ENCODE results near the gene CCR9.
"Not testable (repeated sequence)": the region's sequence is repeated elsewhere in the genome, so short reads cannot be mapped to it uniquely, and the experiment has no call there.

The CCR9 gene, protein sequence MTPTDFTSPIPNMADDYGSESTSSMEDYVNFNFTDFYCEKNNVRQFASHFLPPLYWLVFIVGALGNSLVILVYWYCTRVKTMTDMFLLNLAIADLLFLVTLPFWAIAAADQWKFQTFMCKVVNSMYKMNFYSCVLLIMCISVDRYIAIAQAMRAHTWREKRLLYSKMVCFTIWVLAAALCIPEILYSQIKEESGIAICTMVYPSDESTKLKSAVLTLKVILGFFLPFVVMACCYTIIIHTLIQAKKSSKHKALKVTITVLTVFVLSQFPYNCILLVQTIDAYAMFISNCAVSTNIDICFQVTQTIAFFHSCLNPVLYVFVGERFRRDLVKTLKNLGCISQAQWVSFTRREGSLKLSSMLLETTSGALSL

DNA sequence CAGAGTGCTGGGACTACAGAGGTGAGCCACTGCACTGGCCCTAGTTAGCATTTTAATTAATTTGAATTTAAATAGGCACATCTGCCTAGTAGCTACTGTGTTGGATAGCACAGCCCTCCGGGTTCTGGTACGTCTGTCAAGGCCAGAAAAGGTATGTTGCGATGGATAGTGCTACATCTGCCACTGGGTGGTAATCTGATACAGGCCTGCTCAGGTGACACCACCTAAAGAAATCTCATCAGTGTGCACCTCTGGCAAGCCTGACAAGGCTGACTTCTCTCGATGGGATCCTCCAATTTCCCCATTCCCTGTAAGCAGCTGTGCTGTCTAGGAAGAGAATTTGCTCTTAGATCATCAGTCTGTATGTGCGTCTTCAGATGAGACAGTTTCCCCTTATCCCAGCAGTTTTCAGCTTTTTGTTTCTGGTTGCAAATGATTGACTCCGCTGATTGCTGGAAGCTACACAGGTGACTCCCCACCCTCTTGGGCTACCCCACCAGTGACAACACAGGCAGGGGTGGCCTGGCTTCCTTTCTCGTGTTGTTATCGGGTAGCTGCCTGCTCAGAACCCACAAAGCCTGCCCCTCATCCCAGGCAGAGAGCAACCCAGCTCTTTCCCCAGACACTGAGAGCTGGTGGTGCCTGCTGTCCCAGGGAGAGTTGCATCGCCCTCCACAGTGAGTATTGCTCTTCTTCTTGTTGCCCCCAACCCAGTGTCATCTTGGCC, at the start of gene CCR9:
TSS of gene CCR9 (plus strand) at position 565 of the 727 bp plus-strand sequence. CDS start 8,391 bp downstream, outside the sequence.
- DNase-seq: no peak

DNA sequence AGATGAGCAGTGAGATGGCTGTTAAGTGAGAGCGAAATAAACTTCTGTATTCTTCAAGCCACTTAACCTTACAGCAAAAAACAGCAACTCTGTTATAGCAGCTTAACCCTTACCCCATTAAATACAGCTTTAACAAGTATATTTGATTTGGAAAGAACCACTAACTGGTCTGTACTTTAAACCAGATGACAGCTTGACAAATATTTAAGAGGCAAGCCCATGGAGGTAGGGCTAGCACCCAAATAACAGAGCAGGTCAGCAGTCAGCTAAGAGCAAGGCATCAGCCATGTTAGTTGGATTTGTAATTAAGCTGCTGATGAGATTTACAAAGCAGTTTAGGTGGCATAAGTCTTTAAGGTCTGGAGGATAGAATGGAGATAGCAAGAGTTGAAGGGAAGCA, 47.9 kb upstream of the CCR9 start:
- DNase-seq: no peak

DNA sequence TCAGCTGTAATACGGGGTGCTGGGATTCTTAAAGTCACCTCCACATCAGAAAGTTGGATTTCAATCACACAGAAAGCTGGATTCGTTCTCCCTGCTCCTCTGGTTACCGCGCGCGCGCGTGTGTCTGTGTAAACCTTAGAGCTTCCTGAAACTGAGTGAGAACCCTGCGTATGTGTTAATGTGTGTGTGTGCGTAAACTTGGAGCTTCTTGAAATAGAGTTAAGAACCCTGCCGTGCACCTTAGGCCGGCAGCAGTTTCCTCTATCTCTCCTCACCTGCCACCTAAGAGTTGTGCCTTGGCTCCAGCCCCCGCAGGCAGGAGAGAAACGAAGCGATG, 45.0 kb upstream of the CCR9 start:
- no peak for DNase-seq

DNA sequence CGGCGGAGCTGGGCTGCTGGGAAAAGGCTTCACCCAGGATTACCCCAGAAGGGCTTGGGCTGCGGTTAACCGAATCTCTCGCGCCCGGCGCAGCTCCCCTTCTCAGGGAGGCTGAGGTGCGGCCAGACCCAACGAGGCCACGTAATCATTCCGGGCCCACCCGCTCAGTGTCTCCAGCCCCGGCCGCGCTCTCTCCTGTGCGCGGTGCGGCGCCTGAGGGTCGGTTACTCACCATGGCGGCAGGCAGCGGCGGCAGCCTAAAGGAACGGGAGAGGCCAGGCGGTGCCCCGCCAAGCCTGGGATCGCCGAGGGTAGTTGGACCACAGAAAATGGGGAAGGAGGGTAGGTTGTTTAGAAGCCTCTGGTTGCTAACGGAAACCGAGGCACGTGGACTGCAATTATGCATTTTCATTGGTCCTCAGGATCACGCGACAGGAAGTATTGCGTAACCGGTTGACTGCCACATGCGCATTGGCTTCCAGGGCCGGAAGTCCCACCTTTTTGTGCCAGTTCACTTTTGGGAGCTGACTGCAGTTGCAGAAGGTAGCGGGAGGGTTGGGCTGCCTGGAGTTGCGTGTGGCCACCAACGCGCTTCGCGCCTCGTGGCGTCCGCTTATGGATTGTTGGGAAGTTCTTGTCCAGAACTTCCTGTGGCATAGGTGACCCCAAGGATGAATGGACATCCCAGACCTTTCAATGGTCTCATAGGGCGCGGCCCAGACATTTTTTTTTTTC, 44.4 kb upstream of the CCR9 start, which contains the start of gene LZTFL1:
TSS of gene LZTFL1 (minus strand) at position 363 of the 735 bp plus-strand sequence. CDS start at position 235, 128 bp downstream.
- DNase-seq: peak; percentile 92

DNA sequence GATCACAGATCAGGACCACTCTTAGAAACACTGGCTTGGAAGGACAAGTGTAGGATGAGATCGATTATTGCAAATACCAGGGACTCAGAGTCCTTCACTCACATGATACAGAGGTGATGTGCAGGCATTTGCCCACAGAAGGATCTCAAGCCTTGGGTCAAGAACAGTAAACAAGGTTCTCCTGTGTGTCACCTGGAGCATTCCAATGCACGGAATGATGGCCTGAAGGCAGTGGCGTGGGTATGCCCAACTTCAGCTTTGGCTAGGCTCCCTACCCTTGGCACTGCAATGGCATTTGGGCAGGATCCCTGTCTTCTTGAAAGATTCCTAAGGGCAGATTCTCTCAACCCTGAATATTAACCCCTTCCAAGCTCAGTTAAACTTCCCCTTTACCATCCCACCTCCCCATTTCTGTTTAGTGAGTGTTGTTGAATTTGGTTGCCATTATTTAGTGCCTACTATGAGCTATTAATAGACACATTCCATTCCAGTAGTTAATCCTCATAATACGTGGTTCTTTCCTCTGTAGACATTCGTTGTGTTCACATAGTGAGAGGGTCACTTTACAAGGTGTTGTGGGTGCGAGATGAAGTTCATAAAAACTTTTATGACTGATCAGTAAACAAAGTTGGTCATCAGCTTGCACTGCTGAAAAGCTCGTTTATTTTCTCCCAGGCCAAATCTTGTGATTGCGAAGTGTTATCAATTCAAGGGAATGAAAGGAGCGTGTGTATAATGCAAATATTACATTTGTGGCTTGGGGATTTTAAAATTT, 43.3 kb upstream of the CCR9 start:
- no peak for DNase-seq

DNA sequence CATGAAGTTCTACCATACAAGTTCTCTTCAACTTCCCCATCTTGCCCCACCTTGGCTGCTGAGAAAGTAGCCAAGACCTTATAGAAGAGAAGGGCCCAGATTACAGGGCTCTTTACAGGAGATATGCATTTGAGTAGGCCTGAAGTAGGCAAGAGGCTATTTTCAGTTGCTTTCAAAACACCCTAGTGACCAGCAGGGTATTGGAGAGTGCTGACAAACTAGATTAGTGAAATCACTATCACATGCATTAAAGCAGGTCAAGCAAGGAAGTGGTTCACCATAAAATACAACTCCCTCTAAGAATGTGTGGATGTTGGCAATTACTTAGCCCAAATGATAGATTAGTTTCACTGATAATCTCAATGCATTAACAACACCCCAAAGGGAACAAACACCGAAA, 41.7 kb upstream of the CCR9 start:
- no peak for DNase-seq

DNA sequence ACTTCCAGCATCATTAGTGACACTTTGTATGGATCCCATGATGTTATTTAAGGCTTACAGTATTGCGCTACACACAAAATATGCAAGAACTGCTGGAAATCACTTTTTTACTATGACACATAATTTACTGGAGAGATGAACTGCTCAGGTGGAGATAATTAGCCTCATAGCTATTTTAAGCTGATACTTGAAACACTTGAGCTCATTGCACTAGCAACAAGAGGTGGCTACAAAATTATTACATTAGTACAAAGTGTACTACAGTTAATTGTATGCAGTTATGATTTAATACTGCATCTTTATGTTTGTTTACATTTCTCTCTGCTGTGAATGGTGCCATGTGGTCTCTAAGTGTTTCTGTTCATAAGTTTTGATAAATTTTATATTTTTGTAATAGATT, 38.0 kb upstream of the CCR9 start:
- DNase-seq: no peak

DNA sequence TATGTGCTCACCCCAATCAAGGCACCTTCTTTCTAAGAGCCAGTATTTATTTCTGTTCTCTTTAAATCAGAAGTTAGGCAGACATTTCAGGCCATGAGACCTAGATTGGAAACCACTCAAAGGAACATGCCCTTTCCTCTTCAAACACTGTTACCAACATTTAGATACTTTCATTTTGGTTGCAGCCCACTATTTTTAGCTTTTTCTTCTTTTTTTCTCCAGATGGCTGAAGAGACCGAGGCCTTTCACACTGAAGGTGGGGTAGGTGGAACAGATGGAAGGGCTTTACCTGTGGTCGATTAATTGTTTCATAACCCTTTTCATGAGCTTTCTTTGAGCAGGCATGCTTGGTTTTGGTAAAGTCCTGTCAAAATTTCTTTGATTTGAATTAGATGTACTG, 33.5 kb upstream of the CCR9 start:
- DNase-seq: no peak

DNA sequence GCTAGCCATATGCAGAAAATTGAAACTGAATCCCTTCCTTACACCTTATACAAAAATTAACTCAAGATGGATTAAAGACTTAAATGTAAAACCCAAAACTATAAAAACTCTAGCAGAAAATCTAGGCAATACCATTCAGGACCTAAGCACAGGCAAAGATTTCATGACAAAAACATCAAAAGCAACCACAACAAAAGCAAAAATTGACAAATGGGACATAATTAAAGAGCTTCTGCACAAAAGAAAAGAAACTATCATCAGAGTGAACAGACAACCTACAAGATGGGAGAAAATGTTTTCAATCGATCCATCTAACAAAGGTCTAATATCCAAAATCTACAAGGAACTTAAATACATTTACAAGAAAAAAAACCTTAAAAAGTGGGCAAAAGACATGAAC, 30.0 kb upstream of the CCR9 start:
- not testable (repeated sequence) for DNase-seq

DNA sequence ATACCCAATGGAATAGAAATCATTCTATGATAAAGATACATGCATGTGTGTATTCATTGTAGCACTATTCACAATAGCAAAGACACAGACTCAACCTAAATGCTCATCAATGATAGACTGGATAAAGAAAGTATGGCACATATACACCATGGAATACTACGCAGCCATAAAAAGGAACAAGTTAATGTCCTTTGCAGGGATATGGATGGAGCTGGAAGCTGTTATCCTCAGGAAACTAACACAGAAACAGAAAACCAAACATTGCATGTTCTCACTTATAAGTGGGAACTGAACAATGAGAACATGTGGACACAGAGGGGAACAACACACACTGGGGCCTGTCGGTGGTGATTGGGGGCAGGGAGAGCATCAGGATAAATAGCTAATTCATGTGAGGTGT, 29.3 kb upstream of the CCR9 start:
- not testable (repeated sequence) for DNase-seq

DNA sequence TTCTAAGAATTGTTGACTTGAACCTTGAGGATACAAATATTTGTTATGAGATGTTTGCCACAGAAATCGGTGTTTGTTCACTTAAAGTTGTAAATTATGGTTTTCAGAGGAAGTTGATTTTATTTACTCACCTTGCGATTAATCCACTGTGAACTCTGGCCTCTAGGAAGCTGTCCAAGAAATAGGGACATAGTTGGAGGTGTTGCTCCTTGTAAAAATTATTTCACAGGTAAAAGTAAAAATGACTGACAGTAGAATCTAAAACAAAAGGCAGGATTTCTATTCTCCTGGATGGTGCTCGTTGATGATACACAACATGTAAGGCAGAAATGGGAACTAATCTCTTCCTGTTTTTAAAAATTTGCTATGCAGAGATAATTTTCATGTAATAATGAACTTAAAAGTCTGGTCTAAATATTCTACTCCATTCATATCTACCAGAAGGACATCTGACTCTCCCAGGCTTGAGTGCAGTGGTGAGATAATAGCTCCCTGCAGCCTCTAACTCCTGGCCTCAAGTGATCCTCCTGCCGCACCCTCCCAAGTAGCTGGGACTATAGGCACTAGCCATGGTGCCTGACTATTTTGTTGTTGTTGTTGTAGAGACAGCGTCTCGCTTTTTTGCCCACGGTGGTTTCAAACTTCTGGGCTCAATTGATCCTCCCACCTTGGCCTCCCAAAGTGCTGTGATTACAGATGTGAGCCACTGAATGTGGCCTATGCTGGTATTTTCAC, 27.4 kb upstream of the CCR9 start:
- DNase-seq: no peak

DNA sequence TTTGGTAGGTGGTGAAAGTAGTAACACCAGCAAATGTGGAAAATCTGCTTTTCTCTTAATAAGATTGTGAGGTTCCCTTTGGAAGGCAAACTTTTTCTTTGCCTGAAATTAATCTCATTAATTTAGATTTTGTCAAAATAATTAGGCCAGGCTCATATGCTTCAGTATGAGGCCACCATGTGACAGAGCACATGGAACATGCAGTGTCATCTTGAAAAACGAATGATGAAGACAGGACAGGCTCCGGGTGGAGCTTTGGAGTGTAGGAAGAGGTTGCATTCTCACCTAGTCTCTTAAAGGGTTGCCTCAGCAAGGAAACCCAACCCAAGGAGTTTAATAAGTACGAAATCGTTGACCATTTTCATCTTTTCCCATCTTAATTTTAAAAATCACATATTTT, 25.9 kb upstream of the CCR9 start:
- no peak for DNase-seq

DNA sequence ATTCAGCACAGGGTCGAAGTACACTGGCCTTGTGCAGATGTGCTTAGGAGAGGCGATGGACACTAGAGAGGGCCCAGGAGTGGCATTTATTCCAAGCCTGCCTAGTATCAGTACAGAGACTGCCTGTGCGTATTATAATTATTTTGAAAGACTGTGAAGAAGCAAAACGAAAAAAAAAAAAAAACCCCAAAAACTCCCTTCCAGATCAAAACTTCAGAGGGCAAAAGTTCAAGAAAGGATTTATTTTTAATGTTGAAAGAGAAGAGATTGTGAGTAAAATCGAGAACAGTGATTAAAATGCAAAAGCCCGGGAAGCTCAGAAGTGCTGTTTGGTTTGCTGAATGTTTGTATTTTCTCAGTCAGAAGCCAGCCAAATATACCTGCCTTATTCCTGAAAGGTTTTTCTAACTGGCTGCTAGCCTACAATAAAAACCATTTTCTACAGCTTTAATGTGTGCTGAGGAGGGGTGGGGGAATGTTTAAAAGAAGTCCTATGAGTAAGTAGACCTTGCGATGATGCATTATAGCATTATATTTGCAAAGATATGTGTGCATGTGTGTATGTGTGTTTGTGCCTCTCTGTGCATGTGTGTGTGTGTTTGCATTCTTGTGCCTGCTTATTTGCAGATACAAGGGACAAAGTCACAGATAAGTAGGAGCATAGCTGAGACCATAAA, 25.2 kb upstream of the CCR9 start:
- DNase-seq: no peak

DNA sequence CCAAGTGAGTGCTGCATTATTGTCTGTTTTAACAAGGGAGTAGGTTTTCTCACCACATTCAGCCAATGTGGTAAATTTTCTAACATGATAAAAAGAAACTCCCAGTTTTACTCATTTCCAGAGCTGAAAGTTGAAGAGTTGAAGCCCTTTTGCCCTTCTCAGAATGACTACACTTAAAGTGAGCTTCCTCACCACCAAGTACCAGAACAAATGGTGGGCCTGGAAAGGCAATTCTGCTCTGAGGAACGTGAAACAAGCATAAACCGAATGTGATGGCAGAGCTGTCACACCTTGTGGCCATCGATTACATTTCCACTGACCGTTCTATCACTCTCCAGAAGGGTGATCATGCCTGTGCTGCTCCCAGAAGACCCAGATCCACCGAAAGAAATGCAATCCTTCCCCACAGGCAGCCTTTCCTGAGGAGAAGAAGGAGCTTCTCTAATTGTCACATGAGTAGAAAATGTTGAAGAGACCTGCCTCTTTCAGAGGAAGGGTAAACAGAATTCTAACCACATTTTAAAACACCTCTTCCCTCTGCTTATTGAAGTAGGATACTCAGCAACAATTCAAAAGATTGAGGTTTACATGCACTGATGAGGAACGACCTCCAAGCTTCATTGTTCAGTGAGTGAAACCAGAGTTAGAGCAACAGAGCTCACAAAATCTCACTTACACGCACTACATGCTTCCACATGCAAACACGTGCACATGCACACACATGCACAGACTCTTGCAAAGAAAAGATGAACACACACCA, 21.4 kb upstream of the CCR9 start:
- DNase-seq: no peak

DNA sequence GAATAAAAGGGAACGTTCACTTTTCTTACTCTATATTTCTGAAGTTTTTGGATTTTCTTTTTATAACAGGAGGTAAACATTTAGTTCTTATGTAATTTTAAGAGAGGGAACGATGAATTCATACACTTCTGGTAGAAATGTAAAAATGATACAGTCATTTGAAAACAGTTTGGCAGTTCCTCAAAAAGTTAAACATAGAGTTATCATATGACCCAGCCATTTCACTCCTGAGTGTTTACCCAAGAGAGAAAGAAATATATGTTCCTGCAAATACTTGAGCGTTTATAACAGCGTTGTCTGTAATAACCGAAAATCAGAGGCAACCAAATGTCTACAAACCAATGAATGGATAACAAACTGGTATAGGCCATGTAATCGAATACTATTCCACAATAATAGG, 20.8 kb upstream of the CCR9 start:
- DNase-seq: no peak

DNA sequence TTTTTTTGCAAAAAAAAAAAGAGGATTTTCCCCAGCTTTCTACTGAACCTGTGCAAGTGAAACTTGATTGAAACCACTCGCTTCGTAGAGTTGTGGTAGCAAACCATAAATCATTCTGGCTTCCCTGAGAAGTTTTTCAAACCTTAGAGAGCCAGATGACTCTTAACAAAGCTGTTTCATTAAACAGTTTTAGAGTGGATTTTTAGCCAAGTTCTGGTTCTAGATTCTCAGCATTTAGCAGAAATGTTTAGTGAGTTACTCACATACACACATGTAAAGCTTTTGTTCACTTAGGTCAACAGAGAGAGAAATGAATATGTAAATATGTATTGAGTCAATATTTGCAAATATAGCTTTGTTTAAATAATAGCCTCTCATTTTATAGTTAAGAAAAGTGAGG, 18.1 kb upstream of the CCR9 start:
- no peak for DNase-seq

DNA sequence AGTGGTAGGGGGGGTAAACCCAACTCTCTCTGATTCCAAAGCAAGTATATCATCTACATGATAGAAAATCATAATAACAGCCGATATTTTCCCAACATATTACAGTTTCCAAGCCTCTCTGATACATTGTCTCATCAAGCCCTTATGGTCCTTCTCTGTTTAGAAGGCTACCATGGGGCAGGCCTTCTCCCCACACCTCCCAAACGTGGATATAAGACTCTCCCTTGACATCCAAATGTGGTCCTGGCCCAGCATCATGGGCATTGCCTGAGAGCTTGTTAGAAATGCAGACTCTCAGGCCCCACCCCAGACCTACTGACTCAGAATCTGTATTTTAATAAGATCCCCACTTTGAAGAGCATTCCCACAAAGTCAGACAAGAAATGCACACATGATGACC, 17.7 kb upstream of the CCR9 start:
- DNase-seq: no peak

DNA sequence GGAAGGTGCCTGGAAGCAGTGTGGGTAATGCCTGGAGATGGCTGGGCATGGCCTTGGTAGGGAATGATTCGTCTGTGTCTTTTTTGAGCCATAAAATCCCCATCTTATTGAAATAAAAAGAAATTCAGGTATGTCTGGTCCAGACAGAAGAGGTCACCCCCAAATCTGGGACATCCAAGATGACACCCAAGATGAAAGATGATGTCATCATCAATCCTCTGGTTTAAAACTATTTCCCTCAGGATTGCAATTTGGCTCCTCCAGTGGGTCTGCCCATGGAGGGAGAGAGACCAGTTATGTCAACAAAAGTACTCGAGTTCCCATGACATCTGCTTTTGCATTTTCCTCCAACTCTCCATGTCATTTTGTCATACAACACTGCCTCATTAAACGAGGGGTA, 16.7 kb upstream of the CCR9 start:
- DNase-seq: no peak

DNA sequence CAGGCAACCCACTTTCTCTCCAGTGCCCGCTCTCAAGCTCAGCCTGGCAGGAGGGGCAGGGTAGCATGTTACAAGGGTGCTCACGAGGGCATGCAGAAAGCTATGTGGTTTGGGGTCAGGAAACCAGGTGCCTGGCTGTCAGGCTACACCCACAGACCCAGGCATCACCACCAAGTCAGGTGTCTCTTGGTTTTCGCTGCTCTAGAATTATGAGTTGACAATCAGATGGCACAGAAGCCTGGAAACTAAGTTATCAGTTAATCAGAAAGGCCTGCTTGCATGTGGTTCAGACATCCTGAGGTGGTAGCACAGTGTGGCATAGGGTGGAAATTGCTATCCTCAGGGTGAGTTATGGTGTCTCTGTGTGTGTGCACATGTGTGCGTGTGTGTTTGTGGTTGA, 16.2 kb upstream of the CCR9 start:
- DNase-seq: no peak

DNA sequence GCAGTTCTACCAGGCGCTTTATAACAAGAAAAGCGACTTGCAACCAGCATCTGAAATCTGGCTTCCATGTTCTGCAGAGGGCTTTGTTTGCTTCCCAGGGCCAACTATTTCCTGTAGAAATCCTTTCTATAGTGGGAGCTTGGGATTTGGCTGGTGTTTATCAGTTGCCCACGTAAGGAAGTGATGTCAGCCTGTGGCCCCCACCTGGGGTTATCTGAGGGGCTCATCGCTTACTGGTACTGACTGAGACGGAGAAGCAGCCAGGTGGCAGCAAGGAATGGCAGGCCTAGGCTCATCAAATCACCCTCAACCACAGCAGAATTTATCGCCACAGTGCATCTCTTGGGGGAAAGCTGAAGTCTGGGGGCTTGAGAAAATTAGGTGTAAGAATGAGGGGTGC, 14.6 kb upstream of the CCR9 start:
- no peak for DNase-seq

DNA sequence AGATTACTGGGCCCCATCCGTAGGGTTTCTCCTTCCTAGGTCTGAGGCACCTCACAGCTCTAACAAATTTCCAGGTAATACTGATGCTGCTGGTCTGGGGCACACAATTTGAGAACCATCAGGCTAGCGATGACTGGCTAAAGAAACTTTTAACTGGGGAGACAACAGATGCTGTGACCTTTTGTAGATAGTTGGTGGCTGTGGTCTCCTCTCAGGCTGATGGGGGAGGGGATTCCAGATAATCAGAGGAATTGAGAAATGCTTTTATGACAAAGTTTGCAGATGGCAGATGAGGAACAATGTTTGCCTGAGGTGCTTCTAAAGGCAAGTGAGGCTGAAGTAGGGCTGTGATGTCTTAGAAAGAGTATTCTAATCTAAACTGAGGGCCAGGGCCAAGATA, 13.8 kb upstream of the CCR9 start:
- no peak for DNase-seq

Measured in NCI-H146 (cell line).